Epithelial cell of prostate (primary cell): ENCODE data around the gene TPSB2.
"Not testable (repeated sequence)": the region's sequence is repeated elsewhere in the genome, so short reads cannot be mapped to it uniquely, and the experiment has no call there.

Experiments
- DNase-seq: peaks from one replicate; pipeline ENCODE4 v3.0.0-alpha.2; 2011; ENCODE audit warnings: low read depth, low spot score
- H3K27ac ChIP-seq: fragments of 450-650 bp; 2 replicates; pipeline ENCODE4 v1.5.1; 2017; ENCODE audit warnings: mild to moderate bottlenecking

Gene TPSB2

DNA sequence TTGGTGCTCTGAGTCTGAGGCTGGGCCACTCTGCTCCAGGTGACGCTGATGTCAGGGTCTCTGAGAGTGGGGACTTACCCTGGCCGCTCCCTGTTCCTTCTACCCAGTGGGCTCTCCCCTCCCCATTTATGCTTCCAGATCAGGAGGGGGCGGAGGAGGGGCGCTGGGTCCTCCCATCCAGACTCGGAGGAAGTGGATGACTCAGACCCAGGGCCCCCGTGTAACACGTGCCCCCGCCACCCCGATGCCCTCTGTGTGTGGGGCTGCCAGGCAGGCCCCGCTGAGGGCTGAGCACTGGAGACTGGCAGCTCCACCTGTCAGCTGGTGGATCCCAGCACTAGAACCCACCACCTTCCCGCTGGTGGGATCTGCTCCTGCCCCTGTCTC, at the start of gene TPSB2:
TPSB2 (minus strand) TSS at position 101 of the 387 bp plus-strand sequence. CDS start 233 bp downstream, outside the sequence.
- not testable (repeated sequence) for H3K27ac ChIP-seq, DNase-seq

DNA sequence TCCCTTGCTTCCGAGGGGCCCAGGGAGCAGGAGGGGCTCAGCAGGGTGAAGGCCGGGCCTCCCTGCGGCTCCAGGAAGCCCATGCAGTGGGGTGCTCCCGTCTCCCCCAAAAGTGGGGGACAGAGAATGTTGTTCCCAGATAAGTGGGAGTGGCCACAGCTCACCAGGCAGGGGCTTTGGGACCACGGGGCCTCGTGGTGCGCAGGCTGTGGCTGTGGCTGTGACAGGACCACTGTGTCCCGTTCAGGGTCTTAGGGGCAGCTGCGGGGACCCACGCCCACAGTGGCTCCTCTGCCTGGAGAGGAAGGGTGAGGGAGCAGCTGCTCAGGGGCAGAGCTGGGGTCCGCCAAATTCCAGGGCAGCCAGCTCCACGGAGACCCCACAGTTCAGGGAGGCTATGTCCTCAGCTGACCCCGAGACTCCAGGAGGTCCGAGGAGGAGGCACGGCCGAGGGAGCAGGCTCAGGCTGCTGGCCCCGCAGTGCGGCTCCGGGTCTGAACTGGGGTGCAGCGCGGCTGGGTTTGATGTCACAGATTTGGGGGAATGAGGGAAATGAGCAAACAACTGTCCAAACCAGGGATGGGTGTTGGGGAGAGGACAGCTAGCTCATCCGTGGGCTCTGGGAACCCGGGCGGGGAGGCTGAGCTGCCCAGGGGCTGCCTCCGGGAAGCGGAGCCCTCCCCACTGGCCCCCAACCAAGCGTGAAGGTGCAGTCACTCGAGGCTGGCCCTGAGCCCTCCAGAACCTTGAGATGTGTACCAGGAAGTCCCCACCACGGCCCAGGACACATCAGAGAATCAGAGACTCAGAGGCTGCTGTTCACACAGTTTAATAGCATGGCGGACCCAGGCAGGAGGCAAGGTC, 49.3 kb upstream of the TPSB2 start:
- no peak overlapping the region for H3K27ac ChIP-seq
- no peak for DNase-seq

- DNase-seq = no peak
These were observed 48.5 kb upstream of the TPSB2 start for GRCh38 chr16:1278477-1278876.

DNA sequence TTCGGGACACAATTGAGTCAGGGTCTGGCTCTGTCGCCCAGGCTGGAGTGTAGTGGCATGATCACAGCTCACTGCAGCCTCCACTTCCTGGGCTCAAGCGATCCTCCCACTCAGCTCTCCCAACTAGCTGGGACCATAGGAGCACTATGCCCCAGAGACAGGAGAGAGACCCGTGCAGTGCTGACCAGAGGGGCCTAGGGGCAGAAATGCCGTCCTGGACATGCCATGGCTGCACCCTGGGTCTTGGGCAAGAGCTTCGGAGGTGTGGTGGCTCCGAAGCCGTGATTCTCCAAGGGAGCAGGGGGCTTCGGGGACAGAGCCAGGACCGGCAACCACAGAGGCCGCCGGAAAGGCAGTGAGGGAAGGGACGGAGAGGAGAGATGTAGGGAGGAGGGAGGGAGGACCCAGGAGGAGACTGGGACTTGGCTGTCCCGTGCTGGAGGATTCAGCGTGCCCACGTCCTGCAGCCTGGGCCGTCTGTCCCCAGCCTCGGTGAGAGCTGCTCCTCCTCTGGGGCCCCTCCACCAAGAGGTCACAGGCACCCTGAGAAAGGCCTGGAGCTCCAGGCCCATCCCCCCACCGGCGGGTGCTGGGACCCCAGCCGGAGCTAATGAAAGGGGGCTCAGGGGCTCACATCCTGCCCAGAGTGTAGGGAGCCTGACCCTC, 47.8 kb upstream of the TPSB2 start:
- H3K27ac ChIP-seq = no peak overlapping the region

More at GRCh38 chr16:1278477-1278876, 48.5 kb upstream of the TPSB2 start:
- H3K27ac ChIP-seq = no peak overlapping the region

DNA sequence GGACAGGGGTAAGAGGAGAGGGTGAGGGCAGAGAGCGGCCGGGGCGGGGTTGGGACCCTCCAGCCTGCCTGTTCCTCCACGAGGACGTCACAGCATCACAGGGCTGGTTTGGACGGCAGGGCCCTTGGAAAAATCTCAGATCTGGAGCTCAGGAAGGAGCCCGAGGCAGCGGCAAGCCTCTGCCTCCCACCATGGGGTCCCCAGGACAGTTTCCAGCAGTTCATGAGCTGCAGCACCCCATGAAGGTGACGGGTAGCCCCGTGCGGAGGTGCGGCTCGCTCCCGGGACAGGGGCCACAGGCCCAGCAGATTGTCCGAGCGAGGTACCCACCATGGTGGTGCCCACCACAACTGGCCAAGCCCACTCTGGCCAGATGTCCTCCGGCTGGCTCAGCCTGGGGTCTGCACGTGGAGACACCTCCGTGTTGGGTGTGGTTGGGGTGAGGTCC, 47.2 kb upstream of the TPSB2 start:
- DNase-seq = no peak
- H3K27ac ChIP-seq = no peak overlapping the region

More for the DNA sequence above, 47.8 kb upstream of the TPSB2 start:
- no peak for DNase-seq

GRCh38 chr16:1276580-1276878, 46.5 kb upstream of the TPSB2 start:
- no peak overlapping the region for H3K27ac ChIP-seq
- DNase-seq = no peak

- no peak overlapping the region for H3K27ac ChIP-seq
- DNase-seq = no peak
These were observed 46.0 kb upstream of the TPSB2 start for GRCh38 chr16:1275791-1276579.

GRCh38 chr16:1274767-1275166, 44.8 kb upstream of the TPSB2 start:
- no peak for DNase-seq
- no peak overlapping the region for H3K27ac ChIP-seq

DNA sequence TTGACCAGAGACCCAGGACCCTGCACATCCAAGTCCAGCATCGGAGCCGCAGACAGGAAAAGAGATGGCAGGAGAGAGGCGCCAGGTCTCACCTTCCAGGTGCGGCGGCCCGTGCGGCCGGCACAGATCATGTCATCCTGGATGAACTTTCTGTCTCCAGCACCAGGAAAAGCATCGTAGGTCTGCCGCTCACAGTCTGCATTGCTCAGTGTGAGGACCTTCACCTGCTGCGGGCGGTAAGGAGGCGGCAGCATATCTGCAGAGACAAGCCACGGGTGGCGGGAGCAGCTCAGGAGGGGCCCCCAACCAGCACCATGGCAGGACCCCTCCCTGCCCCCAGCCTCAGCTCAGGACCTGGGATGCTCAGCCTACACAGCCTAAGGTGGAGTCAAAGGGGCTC, 43.8 kb upstream of the TPSB2 start:
- no peak overlapping the region for H3K27ac ChIP-seq
- DNase-seq = no peak

DNA sequence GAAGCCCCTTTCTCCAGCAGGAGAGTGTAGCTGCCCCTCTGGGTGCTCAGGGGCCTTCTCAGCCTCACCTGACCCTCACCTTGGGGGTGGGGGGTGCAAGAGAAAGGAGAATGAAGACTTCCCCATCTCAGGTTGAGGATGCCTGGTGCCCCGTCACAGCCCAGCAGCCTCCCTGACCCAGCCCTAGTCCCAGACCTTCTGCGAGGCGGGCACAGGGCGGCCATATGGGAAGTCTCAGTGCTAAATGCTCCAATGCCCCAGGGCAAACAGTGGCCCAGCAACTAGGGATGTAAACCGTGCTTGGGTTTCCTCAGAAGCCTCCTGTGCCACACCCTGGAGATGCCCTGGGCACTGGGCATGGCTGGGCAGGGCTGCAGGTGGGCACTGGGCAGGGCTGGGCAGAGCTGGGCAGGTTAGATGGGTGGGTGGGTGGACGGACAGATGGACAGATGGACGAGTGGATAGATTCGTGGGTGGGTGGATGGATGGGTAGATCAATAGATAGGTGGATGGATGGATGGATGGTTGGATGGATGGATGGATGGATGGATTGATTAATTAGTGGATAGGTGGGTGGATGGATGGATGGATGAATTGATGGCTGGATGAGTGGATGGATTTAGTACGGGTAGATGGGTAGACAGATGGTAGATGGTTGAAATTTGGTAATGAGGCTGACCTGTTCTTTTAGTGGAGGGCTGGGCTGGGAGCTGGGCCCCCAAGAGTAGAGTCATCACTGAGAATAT, 42.6 kb upstream of the TPSB2 start:
- H3K27ac ChIP-seq = no peak overlapping the region
- DNase-seq = no peak

- not testable (repeated sequence) for DNase-seq, H3K27ac ChIP-seq
These were observed 41.9 kb upstream of the TPSB2 start for GRCh38 chr16:1271724-1272413.

GRCh38 chr16:1271380-1271723, 41.4 kb upstream of the TPSB2 start:
- no peak for DNase-seq

DNA sequence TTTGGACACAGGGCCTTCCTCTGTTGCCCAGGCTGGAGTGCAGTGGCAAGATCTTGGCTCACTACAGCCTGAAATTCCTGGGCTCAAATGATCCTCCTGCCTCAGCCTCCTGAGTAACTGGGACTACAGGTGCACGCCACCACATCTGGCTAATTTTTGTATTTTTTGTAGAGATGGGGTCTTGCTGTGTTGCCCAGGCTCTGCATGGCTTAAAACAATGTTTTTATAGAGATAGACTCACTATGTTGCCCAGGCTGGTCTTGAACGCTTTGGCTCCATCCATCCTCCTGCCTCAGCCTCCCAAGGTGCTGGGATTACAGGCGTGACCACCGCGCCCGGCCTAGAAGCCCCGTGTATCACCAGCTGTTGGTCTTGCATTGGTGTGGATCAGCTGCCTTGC, 39.4 kb upstream of the TPSB2 start:
- not testable (repeated sequence) for DNase-seq, H3K27ac ChIP-seq

More at GRCh38 chr16:1271380-1271723, 41.4 kb upstream of the TPSB2 start:
- no peak overlapping the region for H3K27ac ChIP-seq

DNA sequence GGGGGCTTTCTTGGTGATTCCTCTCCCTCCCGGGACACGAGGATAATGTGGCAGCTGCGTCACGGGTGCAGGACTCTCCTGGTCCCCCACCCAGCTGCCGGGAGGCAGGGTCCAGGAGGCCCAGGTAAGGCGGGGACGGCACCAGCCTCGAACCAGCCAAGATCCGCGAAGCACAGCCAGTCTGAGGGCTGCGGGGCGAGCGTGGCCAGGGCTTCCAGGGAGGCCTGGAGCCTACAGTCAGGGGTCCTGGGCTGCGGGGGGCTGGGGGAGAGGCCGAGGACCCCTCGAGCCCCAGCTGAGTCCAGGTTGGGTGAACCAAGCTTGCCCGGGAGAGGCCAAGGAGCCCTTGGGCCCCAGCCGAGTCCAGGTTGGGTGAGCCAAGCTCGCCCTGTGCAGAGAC, 35.8 kb upstream of the TPSB2 start:
- no peak overlapping the region for H3K27ac ChIP-seq
- no peak for DNase-seq

DNA sequence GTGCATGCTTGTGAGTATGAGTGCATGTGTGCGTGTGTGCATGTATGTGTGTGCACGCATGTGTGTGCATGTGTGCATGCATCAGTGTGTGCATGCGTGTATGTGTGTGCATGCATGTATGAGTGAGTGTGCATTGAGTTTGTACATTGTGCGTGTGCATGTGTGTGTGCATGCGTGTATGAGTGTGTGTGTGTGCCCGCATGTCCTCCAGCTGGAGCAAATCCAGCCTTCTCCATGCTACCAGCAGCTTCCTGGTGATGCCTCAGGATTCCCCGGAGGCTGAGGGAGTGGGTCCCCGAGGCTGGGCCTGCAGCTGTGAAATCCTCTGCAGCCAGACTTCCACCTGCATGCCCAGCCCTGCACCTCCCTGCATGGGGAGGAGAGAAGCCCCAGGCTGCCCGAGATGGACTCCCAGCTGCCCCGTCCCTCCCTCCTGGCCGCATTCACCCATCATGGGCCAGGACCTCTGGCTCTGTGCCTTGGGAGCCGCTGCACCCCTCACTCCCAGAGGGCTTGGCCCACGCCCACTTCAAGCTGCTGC, 35.2 kb upstream of the TPSB2 start:
- DNase-seq = no peak
- H3K27ac ChIP-seq = no peak overlapping the region

DNA sequence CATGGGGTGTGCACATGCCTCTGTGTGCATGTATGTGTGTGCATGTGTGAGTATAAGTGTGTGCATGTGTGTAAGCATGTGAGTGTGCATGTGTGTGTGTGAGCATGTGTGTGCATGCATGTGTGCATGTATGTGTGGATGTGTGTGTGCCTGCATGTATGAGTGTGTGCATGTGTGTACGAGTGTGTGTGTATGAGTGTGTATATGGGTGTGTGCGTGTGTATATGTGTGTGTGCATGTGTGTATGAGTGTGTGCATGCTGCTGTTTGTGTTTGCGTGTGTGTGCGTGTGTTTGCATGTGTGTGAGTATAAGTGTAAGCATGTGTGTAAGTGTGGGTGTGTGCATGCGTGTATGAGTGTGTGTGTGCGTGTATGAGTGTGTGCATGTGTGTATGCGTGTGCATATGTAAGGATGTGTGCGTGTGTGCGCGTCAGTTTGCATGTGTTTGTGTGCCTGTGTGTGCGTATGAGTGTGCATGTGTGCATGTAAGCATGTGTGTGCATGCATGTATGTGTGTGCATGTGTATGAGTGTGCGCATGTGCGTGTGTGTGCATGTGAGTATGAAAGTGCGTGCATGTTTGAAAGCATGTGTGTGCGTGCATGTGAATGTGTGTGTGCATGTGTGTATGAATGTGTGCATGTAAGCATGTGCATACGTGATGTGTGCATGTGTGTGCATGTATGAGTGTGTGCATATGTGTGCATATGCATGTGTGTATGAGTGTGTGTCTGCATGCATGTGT, 34.5 kb upstream of the TPSB2 start:
- no peak overlapping the region for H3K27ac ChIP-seq
- no peak for DNase-seq

- DNase-seq = no peak
- H3K27ac ChIP-seq = no peak overlapping the region
These were observed 33.8 kb upstream of the TPSB2 start for GRCh38 chr16:1263591-1264344.

- no peak overlapping the region for H3K27ac ChIP-seq
- DNase-seq = no peak
These were observed 32.9 kb upstream of the TPSB2 start for GRCh38 chr16:1262846-1263221.
